CD4-positive, alpha-beta T cell treated with Interleukin-21 for 1 hour (primary cell): ENCODE measurements around the gene KCTD6.
A peak's percentile ranks its signal among the peaks of the same experiment; 100 is the strongest.
"Not testable (repeated sequence)": the region's sequence is repeated elsewhere in the genome, so short reads cannot be mapped to it uniquely, and the experiment has no call there.

Source experiments
- DNase-seq: peaks from one replicate; pipeline ENCODE4 v3.0.0-alpha.2; 2020

Gene KCTD6

GRCh38 chr3:58527440-58527839, 35.5 kb downstream of the KCTD6 start:
- not testable (repeated sequence) for DNase-seq

- no peak for DNase-seq
Measured at GRCh38 chr3:58528629-58529028, 36.7 kb downstream of the KCTD6 start.

- no peak for DNase-seq
Measured at GRCh38 chr3:58529516-58530353, 37.8 kb downstream of the KCTD6 start.

GRCh38 chr3:58530354-58530865, 38.5 kb downstream of the KCTD6 start:
- DNase-seq = no peak

- no peak for DNase-seq
Measured at GRCh38 chr3:58531555-58531954, 39.7 kb downstream of the KCTD6 start.

- DNase-seq = no peak
Measured at GRCh38 chr3:58531956-58532355, 40.1 kb downstream of the KCTD6 start.

- DNase-seq = peak; percentile 83
Measured at GRCh38 chr3:58532794-58533220, 40.9 kb downstream of the KCTD6 start.

- DNase-seq = no peak
Measured at GRCh38 chr3:58534592-58535494, 42.9 kb downstream of the KCTD6 start.

GRCh38 chr3:58535531-58536500, 43.9 kb downstream of the KCTD6 start:
- DNase-seq = no peak

- DNase-seq = no peak
Measured at GRCh38 chr3:58536501-58537411, 44.9 kb downstream of the KCTD6 start, which contains the start of gene ACOX2. Gene ACOX2, minus strand, starts transcription at chr3:58537190. Its CDS starts 2,084 bp downstream, at chr3:58535106.

GRCh38 chr3:58537412-58538301, 45.8 kb downstream of the KCTD6 start:
- DNase-seq = no peak

- DNase-seq = no peak
Measured at GRCh38 chr3:58539626-58540025, 47.7 kb downstream of the KCTD6 start.

GRCh38 chr3:58540176-58540858, 48.4 kb downstream of the KCTD6 start:
- no peak for DNase-seq

- DNase-seq = no peak
Measured at GRCh38 chr3:58544541-58544940, 52.6 kb downstream of the KCTD6 start.

GRCh38 chr3:58551636-58552180, 59.8 kb downstream of the KCTD6 start:
- no peak for DNase-seq
